HG02973 (cell line): ENCODE measurements around the gene PKNOX1.
A peak's percentile ranks its signal among the peaks of the same experiment; 100 is the strongest.
"Not testable (repeated sequence)": the region's sequence is repeated elsewhere in the genome, so short reads cannot be mapped to it uniquely, and the experiment has no call there.

ENCODE experiments used
- ATAC-seq: cut with Tn5 transposase; IDR thresholded peaks from one replicate; pipeline ENCODE4 v1.9.1; 2021; ENCODE audit warnings: moderate library complexity; ENCODE audit not compliant: unreplicated experiment

PKNOX1 gene, protein sequence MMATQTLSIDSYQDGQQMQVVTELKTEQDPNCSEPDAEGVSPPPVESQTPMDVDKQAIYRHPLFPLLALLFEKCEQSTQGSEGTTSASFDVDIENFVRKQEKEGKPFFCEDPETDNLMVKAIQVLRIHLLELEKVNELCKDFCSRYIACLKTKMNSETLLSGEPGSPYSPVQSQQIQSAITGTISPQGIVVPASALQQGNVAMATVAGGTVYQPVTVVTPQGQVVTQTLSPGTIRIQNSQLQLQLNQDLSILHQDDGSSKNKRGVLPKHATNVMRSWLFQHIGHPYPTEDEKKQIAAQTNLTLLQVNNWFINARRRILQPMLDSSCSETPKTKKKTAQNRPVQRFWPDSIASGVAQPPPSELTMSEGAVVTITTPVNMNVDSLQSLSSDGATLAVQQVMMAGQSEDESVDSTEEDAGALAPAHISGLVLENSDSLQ

DNA sequence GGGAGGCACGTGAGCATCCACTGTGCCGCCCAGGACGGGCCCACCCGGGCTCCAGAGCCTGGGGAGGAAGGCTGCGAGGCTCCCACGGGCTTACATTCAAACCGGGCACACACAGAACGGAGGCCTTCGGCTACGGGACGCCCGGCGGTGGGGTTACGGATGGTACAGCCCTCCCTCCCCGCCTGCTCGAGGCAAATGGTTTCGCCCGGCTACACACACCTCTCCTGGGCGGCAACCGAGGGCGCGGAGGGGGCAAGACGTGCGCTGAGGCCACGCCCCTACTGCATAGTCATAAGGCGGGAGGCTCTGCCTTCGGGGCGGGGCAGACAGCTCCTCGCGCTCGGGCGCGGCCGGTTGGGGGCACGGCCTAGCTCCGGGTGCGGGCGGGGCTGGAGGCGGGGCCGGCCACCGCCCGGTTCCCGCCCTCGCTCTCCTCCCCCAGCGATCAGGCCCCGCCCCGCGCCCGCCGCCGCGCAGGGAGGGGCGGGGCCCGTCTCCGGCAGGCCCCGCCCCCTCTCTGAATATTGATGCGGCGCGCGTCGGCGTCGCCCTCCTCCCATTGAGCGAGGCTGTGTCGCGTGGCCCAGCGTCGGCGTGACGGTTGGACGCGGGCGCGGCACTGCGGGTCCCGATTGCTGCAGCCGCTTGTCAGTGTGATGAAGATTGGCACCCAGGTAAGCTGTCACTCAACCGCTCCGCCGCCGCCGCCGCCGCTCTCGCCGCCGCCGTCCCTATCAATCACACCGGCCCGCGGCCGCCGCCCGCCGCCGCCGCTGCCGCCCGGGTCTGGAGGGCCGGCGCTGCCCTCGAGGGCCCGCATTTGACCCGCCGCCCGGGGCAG, at the start of gene PKNOX1:
Gene PKNOX1 (plus strand): TSS at position 572 of the 841 bp plus-strand sequence. CDS start 29,820 bp downstream, outside the sequence.
- peak; percentile 74 for ATAC-seq

DNA sequence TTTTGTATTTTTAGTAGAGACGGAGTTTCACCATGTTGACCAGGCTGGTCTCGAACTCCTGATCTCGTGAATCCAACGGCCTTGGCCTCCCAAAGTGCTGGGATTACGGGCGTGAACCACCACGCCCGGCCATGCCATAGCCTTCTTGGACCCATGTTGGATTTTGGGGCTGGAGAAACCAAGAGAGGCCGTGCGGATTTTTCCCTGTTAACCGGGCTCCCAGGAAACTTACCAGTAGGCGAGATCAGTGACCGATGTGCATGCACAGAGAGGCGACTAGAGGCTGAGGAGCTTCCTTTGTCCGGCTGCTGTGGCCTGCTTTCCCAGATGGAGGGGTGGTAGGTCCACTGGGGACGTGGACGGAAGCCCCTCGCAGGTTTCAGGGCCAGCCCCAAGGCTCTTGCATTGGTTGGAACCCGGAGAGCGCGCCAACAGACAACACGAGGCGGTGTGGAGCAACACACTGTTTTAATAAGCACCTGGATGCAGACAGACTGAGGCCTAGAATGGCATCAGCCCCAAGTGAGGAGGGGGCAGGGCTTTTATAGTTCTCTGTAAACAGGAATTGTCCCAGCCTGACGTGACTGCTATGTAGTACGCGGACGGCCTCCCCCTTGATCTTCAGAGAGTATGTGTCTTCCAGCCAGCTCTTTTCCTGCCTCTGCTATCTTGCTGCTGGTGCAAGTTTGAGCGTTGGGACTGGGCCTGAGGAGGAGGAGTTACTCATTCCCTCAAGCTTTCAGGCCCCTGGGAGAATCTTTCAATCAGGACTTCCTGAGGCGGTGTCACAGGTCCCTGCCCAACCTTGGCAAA, 49.0 kb upstream of the PKNOX1 start, which contains the start of gene ERVH48-1:
Gene ERVH48-1 (minus strand): TSS at position 517 of the 813 bp plus-strand sequence. CDS start 6,624 bp downstream, outside the sequence.
- ATAC-seq: no peak

DNA sequence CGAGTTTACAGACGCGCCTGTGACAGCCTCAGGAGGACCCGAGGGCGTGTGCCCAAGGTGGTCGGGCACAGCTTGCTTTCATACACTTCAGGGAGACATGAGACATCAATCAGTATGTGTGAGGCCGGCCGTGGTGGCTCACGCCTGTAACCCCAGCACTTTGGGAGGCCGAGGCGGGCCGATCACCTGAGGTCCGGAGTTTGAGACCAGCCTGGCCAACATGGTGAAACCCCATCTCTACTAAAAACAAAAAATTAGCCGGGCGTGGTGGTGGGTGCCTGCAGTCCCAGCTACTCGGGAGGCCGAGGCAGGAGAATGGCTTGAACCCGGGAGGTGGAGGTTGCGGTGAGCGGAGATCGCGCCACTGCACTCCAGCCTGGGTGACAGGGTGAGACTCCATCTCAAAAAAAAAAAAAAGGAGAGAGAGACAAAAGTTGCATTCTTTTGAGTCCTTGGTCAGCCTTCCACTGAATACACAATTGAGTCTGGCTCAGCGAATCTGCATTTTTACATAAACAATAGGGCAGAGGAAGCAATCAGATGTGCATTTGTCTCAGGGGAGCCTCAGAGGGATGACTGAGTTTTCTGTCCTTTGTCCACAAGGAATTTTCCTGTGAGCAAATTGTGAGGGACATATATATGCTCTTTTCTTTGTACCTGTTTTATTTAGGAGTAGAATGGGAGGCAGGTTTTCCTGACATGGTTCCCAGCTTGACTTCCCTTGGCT, 46.7 kb upstream of the PKNOX1 start:
- not testable (repeated sequence) for ATAC-seq

DNA sequence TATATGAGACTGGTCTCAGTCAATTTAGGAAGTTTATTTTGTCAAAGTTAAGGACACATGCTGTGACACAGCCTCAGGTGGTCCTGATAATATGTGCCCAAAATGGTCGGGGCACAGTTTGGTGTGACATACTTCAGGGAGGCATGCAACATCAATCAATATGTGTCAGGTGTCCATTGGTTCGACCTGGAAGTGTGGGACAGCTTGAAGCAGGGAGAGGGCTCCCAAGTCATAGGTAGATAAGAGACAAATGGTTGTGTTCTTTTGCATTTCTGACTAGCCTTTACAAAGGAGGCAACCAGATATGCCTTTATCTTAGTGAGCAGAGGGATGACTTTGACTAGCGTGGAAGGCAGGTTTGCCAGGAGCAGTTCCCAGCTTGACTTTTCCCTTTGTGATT, 44.4 kb upstream of the PKNOX1 start:
- ATAC-seq: no peak

DNA sequence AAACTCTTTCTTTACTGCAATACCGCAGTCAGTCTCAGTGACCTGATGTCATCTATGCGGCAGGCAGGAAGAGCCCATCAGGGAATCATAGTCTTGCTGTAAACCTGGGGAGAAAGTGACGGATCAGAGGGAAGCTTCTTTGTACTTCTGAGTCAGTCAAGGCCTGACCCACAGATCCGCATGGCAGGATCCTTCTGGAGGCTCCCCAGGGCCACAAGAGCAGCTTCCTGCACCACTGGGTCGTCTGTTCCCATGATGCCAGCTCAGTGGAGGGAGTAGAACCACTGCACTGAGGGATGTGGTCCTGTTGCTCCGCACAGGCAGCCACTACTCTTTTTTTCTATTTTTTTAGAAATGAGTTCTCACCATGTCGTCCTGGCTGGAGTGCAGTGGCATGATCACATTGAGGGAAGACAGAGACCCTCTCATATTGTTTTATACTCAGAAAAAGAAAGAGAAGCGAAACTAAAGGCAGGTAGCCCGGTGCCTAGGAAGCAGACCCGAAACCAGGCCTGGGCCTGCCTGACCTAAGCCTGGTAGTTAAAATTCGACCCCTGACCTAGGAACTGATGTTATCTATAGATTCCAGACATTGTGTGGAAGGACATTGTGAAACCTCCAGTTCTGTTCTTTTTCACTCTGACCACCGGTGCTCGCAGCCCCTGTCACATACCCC, 42.7 kb upstream of the PKNOX1 start:
- ATAC-seq: no peak

DNA sequence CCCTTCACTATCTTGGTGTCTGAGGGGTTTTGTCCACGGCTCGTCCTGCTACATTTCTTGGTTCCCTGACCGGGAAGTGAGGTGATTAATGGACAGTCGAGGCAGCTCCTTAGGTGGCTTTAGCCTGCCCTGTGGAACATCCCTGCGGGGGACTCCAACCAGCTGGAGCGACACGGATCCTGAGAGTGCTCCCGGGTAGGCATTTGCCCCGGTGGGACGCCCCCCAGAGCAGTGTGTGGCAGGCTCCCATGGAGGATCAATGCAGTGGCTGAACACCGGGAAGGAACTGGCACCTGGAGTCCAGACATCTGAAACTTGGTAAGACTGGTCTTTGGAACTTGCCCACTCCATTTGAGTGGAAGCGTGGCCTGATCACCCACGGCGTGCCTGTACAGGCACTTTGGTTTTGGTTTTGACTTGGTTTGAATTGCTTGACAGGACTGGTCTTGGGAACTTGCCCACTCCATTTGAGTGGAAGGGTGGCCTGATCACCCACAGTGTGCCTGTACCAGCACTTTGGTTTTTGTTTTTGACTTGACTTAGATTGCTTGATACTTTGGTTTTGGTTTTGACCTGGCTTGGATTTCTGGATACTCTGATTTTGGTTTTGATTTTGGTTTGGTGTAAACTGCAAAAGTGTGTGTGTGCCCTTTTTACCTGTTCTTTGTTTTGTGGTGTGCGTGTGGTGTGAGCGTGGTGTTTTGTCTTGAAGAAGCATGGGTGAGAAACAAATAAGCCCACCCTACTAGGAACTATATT, 41.8 kb upstream of the PKNOX1 start:
- not testable (repeated sequence) for ATAC-seq

DNA sequence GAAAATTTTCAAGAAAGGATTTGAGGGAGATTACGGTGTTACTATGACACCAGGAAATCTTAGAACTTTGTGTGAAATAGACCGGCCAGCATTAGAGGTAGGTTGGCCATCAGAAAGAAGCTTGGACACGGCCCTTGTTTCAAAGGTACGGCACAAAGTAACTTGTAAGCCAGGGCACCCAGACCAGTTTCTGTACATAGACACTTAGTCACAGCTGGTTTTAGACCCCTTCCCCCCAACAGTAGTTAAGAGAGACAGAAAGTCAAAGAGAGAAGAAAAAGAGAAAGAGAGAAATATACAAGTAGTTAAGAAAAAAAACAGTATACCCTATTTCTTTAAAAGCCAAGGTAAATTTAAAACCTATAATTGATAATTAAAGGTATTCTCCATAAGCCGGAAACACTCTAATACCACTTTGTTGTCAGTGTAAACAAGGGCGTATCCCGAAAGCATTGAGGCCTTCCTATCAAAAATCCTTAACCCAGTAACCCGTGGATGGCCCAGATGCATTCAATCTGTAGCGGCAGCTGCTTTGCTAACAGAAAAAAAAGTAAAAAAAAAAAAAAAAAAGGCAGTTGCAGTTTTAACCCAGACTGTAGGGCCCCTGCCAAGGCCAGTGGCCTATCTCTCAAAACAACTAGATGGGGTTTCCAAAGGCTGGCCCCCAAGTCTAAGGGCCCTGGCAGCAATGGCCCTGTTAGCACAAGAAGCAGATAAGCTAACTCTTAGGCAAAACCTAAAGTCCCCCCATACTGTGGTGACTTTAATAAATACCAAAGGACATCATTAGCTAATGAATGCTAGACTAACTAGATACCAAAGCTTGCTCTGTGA, 41.0 kb upstream of the PKNOX1 start:
- ATAC-seq: not testable (repeated sequence)

DNA sequence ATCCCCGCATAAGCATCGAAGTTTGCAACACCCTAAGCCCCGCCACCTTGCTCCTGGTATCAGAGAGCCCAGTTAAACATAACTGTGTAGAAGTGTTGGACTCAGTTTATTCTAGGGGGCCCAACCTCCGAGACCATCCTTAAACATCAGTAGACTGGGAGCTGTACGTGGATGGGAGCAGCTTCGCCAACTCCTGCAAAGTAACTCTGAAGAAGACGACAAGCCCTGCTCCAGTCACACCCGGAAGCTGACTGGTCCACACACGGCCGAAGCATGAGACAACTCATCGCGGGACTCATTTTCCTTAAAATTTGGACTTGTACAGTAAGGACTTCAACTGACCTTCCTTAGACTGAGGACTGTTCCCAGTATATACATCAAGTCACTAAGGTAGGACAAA, 40.4 kb upstream of the PKNOX1 start:
- not testable (repeated sequence) for ATAC-seq

DNA sequence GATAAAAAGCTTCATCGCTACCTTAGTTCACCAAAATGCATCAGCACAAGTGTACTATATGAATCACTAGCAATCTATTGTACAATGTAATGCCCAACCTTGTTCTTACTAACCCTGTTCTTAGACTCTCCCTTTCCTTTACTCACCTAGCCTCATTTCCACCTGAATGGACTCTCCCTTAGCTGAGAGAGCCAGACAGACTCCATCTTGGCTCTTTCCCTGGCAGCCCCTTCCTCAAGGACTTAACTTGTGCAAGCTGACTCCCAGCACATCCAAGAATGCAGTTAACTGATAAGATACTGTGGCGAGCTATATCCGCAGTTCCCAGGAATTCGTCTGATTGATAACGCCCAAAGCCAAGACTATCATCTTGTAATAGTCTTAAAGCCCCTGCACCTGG, 38.0 kb upstream of the PKNOX1 start:
- not testable (repeated sequence) for ATAC-seq

DNA sequence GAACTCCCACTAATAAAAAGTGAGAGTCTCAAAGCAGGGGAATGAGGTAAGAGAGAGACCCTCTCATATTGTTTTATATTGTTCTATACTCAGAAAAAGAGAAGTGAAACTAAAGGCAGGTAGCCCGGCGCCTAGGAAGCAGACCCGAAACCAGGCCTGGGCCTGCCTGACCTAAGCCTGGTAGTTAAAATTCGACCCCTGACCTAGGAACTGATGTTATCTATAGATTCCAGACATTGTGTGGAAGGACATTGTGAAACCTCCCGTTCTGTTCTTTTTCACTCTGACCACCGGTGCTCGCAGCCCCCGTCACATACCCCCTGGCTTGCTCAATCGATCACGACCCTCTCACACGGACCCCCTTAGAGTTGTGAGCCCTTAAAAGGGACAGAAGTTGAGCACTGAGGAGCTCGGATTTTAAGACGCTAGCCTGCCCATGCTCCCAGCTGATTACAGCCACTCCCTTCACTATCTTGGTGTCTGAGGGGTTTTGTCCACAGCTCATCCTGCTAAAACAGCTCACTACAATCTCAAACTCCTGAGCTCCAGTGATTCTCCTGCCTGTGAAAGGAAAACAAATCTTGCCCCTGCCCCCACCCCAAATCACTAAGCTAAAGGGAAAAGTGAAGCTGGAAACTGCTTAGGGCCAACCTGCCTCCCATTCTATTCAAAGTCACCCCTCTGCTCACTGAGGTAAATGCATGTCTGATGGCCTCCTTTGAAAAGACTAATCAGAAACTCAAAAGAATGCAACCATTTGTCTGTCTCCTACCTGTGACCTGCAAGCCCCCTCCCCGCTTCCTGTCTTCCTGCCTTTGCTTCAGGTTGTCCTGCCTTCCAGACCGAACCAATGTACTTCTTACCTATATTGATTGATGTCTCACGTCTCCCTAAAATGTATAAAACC, 37.1 kb upstream of the PKNOX1 start:
- ATAC-seq: not testable (repeated sequence)

DNA sequence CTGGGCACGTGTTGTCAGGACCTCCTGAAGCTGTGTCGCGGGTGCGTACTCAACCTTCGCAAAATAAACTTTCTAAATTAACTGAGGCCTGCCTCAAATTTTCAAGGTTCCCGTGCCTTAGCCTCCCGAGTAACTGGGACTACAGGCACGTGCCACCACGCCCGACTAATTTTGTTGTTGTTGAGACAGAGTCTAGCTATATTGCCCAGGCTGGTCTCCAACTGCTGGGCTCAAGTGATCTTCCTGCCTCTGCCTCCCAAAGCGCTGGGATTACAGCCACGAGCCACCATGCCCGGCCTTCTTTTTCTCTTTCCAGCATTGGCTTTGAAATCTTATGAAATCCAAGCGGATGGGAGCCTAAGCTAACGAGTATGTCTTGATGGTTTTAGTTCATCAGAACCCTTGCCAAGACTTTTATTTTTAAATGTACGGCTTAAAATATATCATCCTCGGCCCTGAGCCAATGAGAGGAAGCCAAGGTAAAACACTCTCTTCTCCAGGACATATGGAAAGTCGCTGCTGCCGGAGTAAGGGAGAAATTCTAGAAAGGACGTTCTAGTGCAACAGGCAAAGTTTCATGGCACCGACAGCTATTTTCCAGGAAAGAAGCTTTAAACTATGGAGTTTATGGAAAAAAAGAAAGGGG, 36.3 kb upstream of the PKNOX1 start:
- ATAC-seq: no peak

DNA sequence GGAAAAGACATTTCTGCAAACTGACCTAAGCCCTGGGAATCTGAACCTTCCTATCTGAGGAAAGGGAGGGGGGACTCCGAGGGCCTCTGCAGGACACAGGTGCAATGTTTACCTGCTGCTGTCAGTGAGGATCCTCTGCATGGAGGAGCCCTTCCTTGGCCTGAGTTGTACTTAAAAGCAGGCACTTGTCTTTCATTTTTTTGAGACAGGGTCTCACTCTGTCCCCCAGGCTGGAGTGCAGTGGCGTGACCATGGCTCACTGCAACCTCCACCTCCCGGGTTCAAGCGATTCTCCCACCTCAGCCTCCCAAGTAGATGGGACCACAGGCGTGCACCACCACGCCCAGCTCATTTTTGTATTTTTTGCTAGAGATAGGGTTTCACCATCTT, 35.8 kb upstream of the PKNOX1 start:
- ATAC-seq: not testable (repeated sequence)

DNA sequence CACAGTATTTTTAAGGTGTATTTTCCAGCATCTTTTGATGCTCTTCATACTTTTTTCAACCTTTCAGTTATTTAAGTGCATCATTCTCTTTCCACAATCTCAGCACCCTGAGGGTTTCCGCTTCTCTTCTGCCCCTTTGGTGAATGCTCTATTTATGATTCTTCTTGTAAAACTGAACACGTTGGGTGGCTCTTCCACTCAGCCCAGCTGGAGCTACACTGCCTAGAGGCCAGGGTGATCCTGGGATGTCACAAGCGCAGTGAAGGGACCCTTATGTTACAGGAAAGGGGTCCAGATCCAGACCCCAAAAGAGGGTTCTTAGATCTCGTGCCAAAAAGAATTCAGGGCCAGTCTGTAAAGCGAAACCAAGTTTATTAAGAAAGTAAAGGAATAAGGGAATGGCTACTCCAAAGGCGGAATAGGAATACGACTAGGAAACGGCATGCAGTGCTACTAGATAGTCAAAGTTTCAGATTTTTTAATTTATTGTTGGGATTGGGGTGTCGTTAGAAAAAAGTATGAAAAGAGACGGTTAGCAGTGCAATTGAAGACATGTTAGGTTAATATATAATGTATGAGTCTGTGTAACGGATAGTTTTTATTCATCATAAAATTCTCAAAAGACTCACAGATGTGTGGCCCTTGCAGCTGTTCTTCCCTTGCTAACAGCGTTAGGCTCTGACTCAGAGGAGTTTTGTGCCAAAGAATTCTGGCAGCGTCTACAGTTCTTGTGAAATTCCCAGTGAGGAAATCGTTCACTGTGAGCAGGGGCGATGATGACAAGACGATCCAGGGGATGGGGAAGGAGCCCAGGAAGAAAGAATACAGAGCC, 34.6 kb upstream of the PKNOX1 start:
- ATAC-seq: no peak

DNA sequence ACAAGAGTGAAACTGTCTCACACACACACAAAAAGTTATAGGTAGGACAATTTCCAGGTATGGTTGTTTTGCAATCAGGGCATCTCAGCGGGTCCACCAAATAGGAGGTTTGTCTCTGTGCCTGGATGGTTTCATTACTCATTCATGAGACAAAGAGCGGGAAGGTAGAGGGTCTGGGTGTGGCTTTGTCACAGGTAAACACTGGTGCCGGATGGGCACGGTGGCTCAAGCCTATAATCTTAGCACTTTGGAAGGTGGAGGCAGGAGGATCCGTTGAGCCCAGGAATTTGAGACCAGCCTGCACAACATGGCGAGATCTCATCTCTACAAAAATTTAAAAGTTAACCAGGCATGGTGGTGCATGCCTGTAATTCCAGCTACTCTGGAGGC, 32.7 kb upstream of the PKNOX1 start:
- ATAC-seq: no peak

DNA sequence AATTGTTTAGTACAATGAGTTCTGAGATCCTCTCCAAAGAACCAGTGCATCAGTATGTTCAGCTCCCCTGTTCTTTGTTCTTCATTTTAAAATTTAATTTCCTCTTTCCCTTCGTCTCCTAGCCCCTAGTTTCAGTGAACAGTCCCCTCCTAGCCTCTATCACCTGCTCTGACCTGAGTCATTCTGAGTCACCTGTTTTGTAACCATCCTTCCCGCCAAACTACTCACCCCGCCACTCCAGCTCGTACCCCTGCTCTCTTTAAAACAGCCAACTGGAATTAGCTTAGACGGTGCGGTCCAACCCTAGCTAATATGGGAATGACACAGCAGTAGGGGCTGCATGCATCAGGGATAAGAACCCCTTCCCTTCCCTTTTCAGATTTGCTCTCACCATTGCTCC, 32.1 kb upstream of the PKNOX1 start:
- no peak for ATAC-seq
